ENCODE results near the gene KCNQ1. TPM values are rescaled to one million over a fixed set of nuclear protein-coding genes. Genes with fewer than 3 reads are reported as not detected.

Gene KCNQ1
- polyA plus RNA-seq, 1 donor from 2014 or later: not detected

DNA sequence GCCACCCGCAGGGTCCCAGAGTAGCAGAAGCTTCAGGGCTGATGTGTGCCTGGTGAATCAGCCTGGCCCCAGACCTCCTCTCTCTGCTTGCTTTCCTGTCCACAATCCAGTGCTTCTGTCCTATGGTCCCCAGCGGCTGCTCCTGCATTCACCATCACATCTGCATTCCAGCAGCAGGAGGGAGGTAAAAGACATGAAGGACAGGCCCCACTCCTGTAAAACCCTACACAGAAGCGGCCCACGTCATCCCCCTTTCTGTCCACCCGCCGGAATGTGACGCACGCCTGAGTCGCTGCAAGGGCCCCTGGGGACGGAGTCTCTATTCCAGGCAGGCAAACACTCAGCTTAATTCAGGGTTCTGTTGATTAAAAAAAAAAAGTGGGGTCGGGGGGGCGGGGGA is 382.4 kb downstream of the KCNQ1 start:
- no peak for TF ChIP-seq SMC3 (conservative IDR thresholded peaks at IDR 0.05; ENCODE audit: poor library complexity)
- TF ChIP-seq, protein P1, sequence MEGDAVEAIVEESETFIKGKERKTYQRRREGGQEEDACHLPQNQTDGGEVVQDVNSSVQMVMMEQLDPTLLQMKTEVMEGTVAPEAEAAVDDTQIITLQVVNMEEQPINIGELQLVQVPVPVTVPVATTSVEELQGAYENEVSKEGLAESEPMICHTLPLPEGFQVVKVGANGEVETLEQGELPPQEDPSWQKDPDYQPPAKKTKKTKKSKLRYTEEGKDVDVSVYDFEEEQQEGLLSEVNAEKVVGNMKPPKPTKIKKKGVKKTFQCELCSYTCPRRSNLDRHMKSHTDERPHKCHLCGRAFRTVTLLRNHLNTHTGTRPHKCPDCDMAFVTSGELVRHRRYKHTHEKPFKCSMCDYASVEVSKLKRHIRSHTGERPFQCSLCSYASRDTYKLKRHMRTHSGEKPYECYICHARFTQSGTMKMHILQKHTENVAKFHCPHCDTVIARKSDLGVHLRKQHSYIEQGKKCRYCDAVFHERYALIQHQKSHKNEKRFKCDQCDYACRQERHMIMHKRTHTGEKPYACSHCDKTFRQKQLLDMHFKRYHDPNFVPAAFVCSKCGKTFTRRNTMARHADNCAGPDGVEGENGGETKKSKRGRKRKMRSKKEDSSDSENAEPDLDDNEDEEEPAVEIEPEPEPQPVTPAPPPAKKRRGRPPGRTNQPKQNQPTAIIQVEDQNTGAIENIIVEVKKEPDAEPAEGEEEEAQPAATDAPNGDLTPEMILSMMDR (IDR thresholded peaks at IDR 0.05; ENCODE audit: poor library complexity, severe bottlenecking): no peak
- no peak for TF ChIP-seq TAF1 (IDR thresholded peaks at IDR 0.05; ENCODE audit: low read depth)
- TF ChIP-seq MXI1 (conservative IDR thresholded peaks at IDR 0.05; ENCODE audit: poor library complexity, severe bottlenecking): no peak
- no peak for TF ChIP-seq EP300 (conservative IDR thresholded peaks at IDR 0.05; ENCODE audit: poor library complexity, severe bottlenecking)
- no peak for TF ChIP-seq POLR2AphosphoS5 (IDR thresholded peaks at IDR 0.05)
- no peak for TF ChIP-seq RAD21 (conservative IDR thresholded peaks at IDR 0.05)
- TF ChIP-seq, protein P2, sequence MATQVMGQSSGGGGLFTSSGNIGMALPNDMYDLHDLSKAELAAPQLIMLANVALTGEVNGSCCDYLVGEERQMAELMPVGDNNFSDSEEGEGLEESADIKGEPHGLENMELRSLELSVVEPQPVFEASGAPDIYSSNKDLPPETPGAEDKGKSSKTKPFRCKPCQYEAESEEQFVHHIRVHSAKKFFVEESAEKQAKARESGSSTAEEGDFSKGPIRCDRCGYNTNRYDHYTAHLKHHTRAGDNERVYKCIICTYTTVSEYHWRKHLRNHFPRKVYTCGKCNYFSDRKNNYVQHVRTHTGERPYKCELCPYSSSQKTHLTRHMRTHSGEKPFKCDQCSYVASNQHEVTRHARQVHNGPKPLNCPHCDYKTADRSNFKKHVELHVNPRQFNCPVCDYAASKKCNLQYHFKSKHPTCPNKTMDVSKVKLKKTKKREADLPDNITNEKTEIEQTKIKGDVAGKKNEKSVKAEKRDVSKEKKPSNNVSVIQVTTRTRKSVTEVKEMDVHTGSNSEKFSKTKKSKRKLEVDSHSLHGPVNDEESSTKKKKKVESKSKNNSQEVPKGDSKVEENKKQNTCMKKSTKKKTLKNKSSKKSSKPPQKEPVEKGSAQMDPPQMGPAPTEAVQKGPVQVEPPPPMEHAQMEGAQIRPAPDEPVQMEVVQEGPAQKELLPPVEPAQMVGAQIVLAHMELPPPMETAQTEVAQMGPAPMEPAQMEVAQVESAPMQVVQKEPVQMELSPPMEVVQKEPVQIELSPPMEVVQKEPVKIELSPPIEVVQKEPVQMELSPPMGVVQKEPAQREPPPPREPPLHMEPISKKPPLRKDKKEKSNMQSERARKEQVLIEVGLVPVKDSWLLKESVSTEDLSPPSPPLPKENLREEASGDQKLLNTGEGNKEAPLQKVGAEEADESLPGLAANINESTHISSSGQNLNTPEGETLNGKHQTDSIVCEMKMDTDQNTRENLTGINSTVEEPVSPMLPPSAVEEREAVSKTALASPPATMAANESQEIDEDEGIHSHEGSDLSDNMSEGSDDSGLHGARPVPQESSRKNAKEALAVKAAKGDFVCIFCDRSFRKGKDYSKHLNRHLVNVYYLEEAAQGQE (IDR thresholded peaks at IDR 0.05; ENCODE audit: borderline replicate concordance): no peak
- Histone ChIP-seq H3K9me3 (ENCODE audit: low read length) (peaks cover 7% of the 10 kb centered on the region), H3K36me3 (ENCODE audit: insufficient read depth, low read length) (no peaks in the 10 kb centered on the region), H3K4me3 (ENCODE audit: low read length) (no peak overlapping the region), H3K27ac (ENCODE audit: low read length) (no peak overlapping the region), H4K20me1 (ENCODE audit: insufficient read depth) (no peaks in the 10 kb centered on the region), H3K9me2 (ENCODE audit: insufficient read depth, low read length) (no peaks in the 10 kb centered on the region), H3K9ac (ENCODE audit: low read length) (no peak overlapping the region), H3K4me2 (ENCODE audit: low read length) (no peak overlapping the region), H3K27me3 (ENCODE audit: insufficient read depth, low read depth, low read length) (no peaks in the 10 kb centered on the region), H3K79me2 (replicated peaks; ENCODE audit: insufficient read depth, low read length) (no peaks in the 10 kb centered on the region), H3F3A (ENCODE audit: insufficient read depth, low read length, poor library complexity, severe bottlenecking) (no peaks in the 10 kb centered on the region), H2AFZ (ENCODE audit: low read depth, low read length) (no peak overlapping the region)

DNA sequence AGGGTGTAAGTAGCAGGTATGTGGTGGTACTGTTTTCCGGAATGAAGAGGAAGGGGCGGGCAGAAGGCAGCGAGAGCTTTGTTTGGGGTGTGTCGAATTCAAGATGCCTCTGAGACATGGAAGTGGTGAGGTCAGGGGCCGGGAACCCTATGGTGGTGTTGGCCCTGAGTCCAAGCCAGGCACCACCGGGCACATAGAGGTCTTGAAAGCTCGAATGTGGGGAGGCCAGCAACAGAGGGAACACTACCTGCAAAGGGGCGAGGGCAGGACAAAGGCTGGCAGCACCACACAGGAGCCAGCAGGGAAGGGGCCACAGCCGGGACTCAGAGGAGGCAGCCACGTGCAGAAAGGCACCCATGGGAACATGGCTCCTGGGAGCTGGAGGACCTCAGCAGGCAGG is 383.0 kb downstream of the KCNQ1 start:
- H4K20me1 ChIP-seq (ENCODE audit: insufficient read depth): no peaks in the 10 kb centered on the region
- H3K4me2 ChIP-seq (ENCODE audit: low read length): no peak overlapping the region
- peaks cover 5% of the 10 kb centered on the region for H3K9me3 ChIP-seq (ENCODE audit: low read length)
- no peaks in the 10 kb centered on the region for H3K79me2 ChIP-seq (replicated peaks; ENCODE audit: insufficient read depth, low read length)
- no peaks in the 10 kb centered on the region for H3F3A ChIP-seq (ENCODE audit: insufficient read depth, low read length, poor library complexity, severe bottlenecking)
- no peak overlapping the region for H3K27ac ChIP-seq (ENCODE audit: low read length)
- TF ChIP-seq MXI1 (conservative IDR thresholded peaks at IDR 0.05; ENCODE audit: poor library complexity, severe bottlenecking) (no peak), SMC3 (conservative IDR thresholded peaks at IDR 0.05; ENCODE audit: poor library complexity) (no peak), RAD21 (conservative IDR thresholded peaks at IDR 0.05) (no peak), EP300 (conservative IDR thresholded peaks at IDR 0.05; ENCODE audit: poor library complexity, severe bottlenecking) (no peak), EZH2 (IDR thresholded peaks at IDR 0.05; ENCODE audit: borderline replicate concordance, insufficient read depth, low read length, poor library complexity, severe bottlenecking) (no peak), TAF1 (IDR thresholded peaks at IDR 0.05; ENCODE audit: low read depth) (no peak)
- TF ChIP-seq, protein P2 (IDR thresholded peaks at IDR 0.05; ENCODE audit: borderline replicate concordance): no peak
- TF ChIP-seq, protein P1 (IDR thresholded peaks at IDR 0.05; ENCODE audit: poor library complexity, severe bottlenecking): no peak
- no peaks in the 10 kb centered on the region for H3K36me3 ChIP-seq (ENCODE audit: insufficient read depth, low read length)
- no peaks in the 10 kb centered on the region for H3K27me3 ChIP-seq (ENCODE audit: insufficient read depth, low read depth, low read length)
- H3K9ac ChIP-seq (ENCODE audit: low read length): no peak overlapping the region
- no peak overlapping the region for H3K4me3 ChIP-seq (ENCODE audit: low read length)
- H3K9me2 ChIP-seq (ENCODE audit: insufficient read depth, low read length): no peaks in the 10 kb centered on the region
- H2AFZ ChIP-seq (ENCODE audit: low read depth, low read length): no peak overlapping the region

Measured in neural cell (in vitro differentiated cells).